Brain microvascular endothelial cell (primary cell): ENCODE measurements around the gene CDR2L.
A peak's percentile ranks its signal among the peaks of the same experiment; 100 is the strongest.
"Not testable (repeated sequence)": the region's sequence is repeated elsewhere in the genome, so short reads cannot be mapped to it uniquely, and the experiment has no call there.

Experiments
- DNase-seq: peaks from one replicate; pipeline ENCODE4 v3.0.0-alpha.2; 2020
- H3K27ac ChIP-seq: fragments of 250-450 bp; sonication (Bioruptor Pico); 2 replicates; pipeline ENCODE4 v1.5.1; 2020; ENCODE audit warnings: mild to moderate bottlenecking, moderate library complexity
- H3K27me3 ChIP-seq: fragments of 250-450 bp; sonication (Bioruptor Pico); replicated peaks from 2 replicates; pipeline ENCODE4 v1.5.1; 2020; ENCODE audit warnings: mild to moderate bottlenecking
- H3K36me3 ChIP-seq: fragments of 250-450 bp; sonication (Bioruptor Pico); replicated peaks from 2 replicates; pipeline ENCODE4 v1.5.1; 2020; ENCODE audit warnings: mild to moderate bottlenecking
- H3K4me3 ChIP-seq: 2 replicates; pipeline ENCODE4 v1.5.1; 2011; ENCODE audit warnings: low read depth, mild to moderate bottlenecking, control low read depth, low read length, moderate library complexity
- CTCF ChIP-seq: IDR thresholded peaks from 2 replicates; pipeline ENCODE4 v1.5.1; 2011; ENCODE audit warnings: low read depth, mild to moderate bottlenecking, moderate library complexity, low read length, control low read depth, inconsistent platforms; ENCODE audit errors: missing control alignments
- in situ Hi-C: cut with HindIII; loops from 2 replicates; pipeline ENCODE4 v1.10.0; 2017; ENCODE audit warnings: low sequenced_read_pairs, low pct_ligation_motif_present

The CDR2L gene

DNA sequence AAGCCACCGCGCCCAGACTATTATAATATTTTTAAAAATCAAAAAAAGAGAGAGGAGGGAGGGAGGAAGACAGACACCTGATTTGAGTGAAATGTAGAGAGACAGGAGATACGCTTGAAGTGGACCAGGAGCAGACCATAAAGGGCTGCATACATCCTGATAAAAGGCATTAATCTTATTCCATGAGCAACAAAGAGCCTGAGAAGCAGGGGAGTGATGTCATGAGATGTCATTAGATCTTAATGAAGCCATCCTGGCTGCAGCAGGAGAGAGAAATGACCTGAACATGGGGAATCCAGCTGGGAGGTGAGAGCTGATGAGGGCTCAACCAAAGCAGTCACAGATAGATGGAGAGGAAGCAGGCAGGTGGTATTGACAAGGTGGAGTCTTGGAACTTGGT lies 9.6 kb upstream of the CDR2L start:
- in situ Hi-C loops, result no loop called here
- H3K27ac ChIP-seq, result no peak overlapping the region

GRCh38 chr17:74978240-74978639 lies 9.2 kb upstream of the CDR2L start:
- no peak for DNase-seq
- Histone ChIP-seq H3K27ac (no peak overlapping the region), H3K27me3 (peaks cover 4% of the 10 kb centered on the region), H3K36me3 (no peaks in the 10 kb centered on the region), H3K4me3 (no peak overlapping the region)
- in situ Hi-C loops, result no loop called here
- no peak for TF ChIP-seq CTCF

More for the DNA sequence above, 9.6 kb upstream of the CDR2L start:
- Histone ChIP-seq H3K4me3 (no peak overlapping the region), H3K36me3 (no peaks in the 10 kb centered on the region), H3K27me3 (peaks cover 9% of the 10 kb centered on the region)
- no peak for DNase-seq
- TF ChIP-seq CTCF, result no peak

- in situ Hi-C loops, result no loop called here
- Histone ChIP-seq H3K27ac (no peak overlapping the region), H3K36me3 (no peaks in the 10 kb centered on the region), H3K4me3 (no peak overlapping the region), H3K27me3 (no peaks in the 10 kb centered on the region)
- no peak for DNase-seq
- TF ChIP-seq CTCF, result no peak
Observed at GRCh38 chr17:74979408-74980146, 7.9 kb upstream of the CDR2L start.

DNA sequence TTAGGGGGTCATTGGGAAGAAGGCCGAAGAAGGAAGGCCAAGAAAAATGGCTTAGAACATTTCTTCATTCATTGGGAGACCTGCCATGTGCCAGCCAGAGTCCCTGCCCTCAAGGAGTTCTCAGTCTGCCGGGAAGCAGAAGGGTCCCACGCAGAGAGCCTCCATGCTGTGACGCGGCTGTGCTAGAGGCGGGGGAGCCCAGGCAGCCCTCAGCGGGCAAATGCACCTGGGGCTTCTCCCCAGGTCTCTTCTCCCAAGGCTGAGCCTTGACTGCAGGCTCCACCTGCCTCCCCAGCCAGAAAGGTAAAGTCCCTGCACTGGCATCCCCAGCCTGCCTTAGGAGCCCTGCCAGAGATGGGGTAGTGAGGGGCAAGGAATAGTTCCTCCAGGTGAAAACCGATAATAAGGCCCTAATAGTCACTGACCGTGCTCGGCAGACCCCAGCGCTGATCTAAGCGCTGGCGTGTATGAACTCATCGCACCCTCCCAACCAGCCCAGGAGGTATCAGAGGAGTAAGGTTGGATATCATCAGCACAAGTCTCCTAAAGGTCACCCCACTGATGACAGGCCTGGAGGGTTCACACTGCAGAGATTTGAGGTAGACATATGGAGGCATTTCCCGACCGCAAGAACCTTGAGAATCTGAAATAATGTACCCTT lies 6.0 kb upstream of the CDR2L start:
- TF ChIP-seq CTCF, result no peak
- no peaks in the 10 kb centered on the region for H3K27me3 ChIP-seq
- no peak overlapping the region for H3K27ac ChIP-seq
- in situ Hi-C loops, result no loop called here
- DNase-seq, result no peak
- H3K36me3 ChIP-seq, result no peaks in the 10 kb centered on the region
- H3K4me3 ChIP-seq, result peak overlapping the region; percentile 69

GRCh38 chr17:74981979-74982662 lies 5.3 kb upstream of the CDR2L start:
- TF ChIP-seq CTCF, result no peak
- in situ Hi-C loops, result no loop called here
- Histone ChIP-seq H3K27ac (no peak overlapping the region), H3K27me3 (no peaks in the 10 kb centered on the region), H3K4me3 (peak overlapping the region; percentile 69), H3K36me3 (no peaks in the 10 kb centered on the region)
- DNase-seq, result peak; percentile 43

DNA sequence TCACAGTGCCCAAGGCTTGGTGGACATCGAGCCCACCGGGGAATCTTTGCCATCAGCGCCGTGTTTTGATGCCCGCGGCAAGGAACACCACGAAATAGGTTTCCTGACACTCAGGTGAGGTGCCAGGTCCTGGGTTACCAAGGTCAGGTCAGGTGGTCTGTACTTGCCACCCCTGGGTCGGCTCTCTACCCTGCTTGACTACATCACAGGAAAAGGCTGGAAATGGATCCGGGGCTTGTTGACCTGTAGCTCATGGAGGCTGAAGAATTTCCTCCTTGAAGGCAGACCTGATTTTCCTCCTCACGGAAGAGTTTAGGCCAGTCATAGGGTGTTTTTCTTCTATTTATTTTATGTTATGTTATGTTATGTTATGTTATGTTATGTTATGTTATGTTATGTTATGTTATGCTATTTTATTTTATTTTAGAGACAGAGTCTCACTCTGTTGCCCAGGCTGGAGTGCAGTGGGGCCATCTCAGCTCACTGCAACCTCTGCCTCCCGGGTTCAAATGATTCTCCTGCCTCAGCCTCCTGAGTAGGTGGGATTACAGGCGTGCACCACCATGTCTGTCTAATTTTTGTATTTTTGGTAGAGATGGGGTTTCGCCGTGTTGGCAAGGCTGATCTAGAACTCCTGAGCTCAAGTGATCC lies 4.6 kb upstream of the CDR2L start:
- H3K27me3 ChIP-seq, H3K36me3 ChIP-seq, in situ Hi-C loops, DNase-seq, H3K27ac ChIP-seq: not testable (repeated sequence)
- H3K4me3 ChIP-seq, result peak overlapping the region; percentile 69
